MCF 10A (cell line): Measurements from ENCODE around the gene ANKS4B. TPM values are rescaled to one million over a fixed set of nuclear protein-coding genes. Genes with fewer than 3 reads are reported as not detected.

Source experiments
- BruUV-seq: library from RNA; stranded (reverse); fragments of 400-500 nt; replicated peaks from 2 replicates; lab custom pipeline; 2021; lab: Mats Ljungman, UMichigan
- CTCF ChIA-PET: fragments of 300-600 bp; sonication (Branson Sonifier 250); formaldehyde crosslinking; extraction: SDS; loops from one replicate; lab custom pipeline; 2021; ENCODE audit warnings: antibody characterized with exemption, inconsistent platforms; lab: Yijun Ruan, JAX
- POLR2A ChIA-PET: fragments of 300-600, 350-650 bp; sonication (Branson Sonifier 250); formaldehyde crosslinking; extraction: SDS; loops from one replicate; lab custom pipeline; 2020; ENCODE audit warnings: antibody characterized with exemption, inconsistent platforms; lab: Yijun Ruan, JAX
- DNase-seq: peaks from one replicate; pipeline ENCODE4 v3.0.0-alpha.2; 2018; ENCODE audit not compliant: unreplicated experiment
- H3K27ac Mint-ChIP-seq: one replicate; pipeline ENCODE4 v1.8.0; 2022; ENCODE audit warnings: mild to moderate bottlenecking, low read depth, mixed read lengths; ENCODE audit not compliant: unreplicated experiment
- H3K27me3 Mint-ChIP-seq: one replicate; pipeline ENCODE4 v1.8.0; 2022; ENCODE audit warnings: mixed read lengths; ENCODE audit not compliant: insufficient read depth, unreplicated experiment
- H3K36me3 Mint-ChIP-seq: one replicate; pipeline ENCODE4 v1.8.0; 2022; ENCODE audit warnings: mild to moderate bottlenecking, moderate library complexity, mixed read lengths; ENCODE audit not compliant: insufficient read depth, unreplicated experiment
- H3K4me1 Mint-ChIP-seq: one replicate; pipeline ENCODE4 v1.8.0; 2022; ENCODE audit warnings: mixed read lengths; ENCODE audit not compliant: insufficient read depth, unreplicated experiment
- H3K4me3 Mint-ChIP-seq: one replicate; pipeline ENCODE4 v1.8.0; 2022; ENCODE audit warnings: mild to moderate bottlenecking, moderate library complexity, mixed read lengths; ENCODE audit not compliant: unreplicated experiment
- H3K9me3 Mint-ChIP-seq: one replicate; pipeline ENCODE4 v1.8.0; 2022; ENCODE audit warnings: mixed read lengths; ENCODE audit not compliant: unreplicated experiment
- intact Hi-C: fragments of 100-400 bp; cut with micrococcal nuclease; formaldehyde crosslinking; loops from 2 replicates; pipeline ENCODE4 v1.14.1; 2022
- total RNA-seq: library from RNA; stranded (reverse); gene quantifications from 2 replicates; pipeline ENCODE4 v1.2.3, GENCODE V29; 2022
- TF ChIP-seq, protein P1 (sequence below): fragments of 200-600 bp; IDR thresholded peaks from one replicate; pipeline ENCODE4 v1.8.0; 2022; ENCODE audit warnings: antibody characterized with exemption, mild to moderate bottlenecking; ENCODE audit not compliant: unreplicated experiment

The ANKS4B gene
- total RNA-seq, 1 experiment from 2014 or later: not detected

- no peak for DNase-seq
- H3K36me3 Mint-ChIP-seq: no peaks in the 10 kb centered on the region
- H3K4me1 Mint-ChIP-seq: no peaks in the 10 kb centered on the region
- CTCF ChIA-PET: interaction anchor here (1.2 kb wide), 1 partner anchor 39 kb away, joined by 5 read pairs; no protein-coding TSS in a partner anchor
- H3K4me3 Mint-ChIP-seq: no peak overlapping the region
- no peaks in the 10 kb centered on the region for H3K9me3 Mint-ChIP-seq
- POLR2A ChIA-PET: no interaction called here
- no peak overlapping the region for H3K27ac Mint-ChIP-seq
- TF ChIP-seq, protein P1, sequence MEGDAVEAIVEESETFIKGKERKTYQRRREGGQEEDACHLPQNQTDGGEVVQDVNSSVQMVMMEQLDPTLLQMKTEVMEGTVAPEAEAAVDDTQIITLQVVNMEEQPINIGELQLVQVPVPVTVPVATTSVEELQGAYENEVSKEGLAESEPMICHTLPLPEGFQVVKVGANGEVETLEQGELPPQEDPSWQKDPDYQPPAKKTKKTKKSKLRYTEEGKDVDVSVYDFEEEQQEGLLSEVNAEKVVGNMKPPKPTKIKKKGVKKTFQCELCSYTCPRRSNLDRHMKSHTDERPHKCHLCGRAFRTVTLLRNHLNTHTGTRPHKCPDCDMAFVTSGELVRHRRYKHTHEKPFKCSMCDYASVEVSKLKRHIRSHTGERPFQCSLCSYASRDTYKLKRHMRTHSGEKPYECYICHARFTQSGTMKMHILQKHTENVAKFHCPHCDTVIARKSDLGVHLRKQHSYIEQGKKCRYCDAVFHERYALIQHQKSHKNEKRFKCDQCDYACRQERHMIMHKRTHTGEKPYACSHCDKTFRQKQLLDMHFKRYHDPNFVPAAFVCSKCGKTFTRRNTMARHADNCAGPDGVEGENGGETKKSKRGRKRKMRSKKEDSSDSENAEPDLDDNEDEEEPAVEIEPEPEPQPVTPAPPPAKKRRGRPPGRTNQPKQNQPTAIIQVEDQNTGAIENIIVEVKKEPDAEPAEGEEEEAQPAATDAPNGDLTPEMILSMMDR: no peak
- BruUV-seq: no TSS peak
- peaks cover 96% of the 10 kb centered on the region for H3K27me3 Mint-ChIP-seq
- intact Hi-C loops: no loop called here
Measured at GRCh38 chr16:21227866-21228265, 5.6 kb upstream of the ANKS4B start.

DNA sequence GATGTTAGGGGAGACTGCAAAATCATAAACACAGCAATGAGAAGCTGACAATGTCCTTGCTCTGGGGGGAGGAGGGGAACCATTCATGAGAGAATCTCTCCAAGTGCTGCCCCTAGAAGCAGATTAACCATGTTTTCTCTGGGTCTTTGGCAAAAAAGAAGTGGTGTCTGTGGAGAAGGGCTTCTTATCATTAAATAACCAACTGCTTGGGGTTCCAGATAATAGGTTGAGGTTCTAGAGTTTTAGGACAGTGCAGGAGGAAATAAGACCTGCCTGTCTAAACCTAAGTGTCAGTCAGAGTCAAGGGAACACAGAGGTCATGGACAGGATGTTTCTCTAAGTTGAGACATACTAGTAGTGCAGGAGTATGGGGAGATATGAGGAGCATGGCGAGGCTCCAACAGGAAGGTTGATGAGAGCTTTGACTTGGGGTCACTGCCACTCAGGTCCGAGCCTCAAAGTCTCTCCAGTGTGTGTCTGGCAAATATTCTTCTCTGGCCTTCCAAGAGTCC, 5.1 kb upstream of the ANKS4B start:
- TF ChIP-seq, protein P1: no peak
- no peaks in the 10 kb centered on the region for H3K9me3 Mint-ChIP-seq
- H3K4me1 Mint-ChIP-seq: no peaks in the 10 kb centered on the region
- H3K27ac Mint-ChIP-seq: no peak overlapping the region
- CTCF ChIA-PET: interaction anchor here (1.2 kb wide), 1 partner anchor 40 kb away, joined by 5 read pairs; no protein-coding TSS in a partner anchor
- no peak overlapping the region for H3K4me3 Mint-ChIP-seq
- POLR2A ChIA-PET: no interaction called here
- intact Hi-C loops: no loop called here
- no TSS peak for BruUV-seq
- no peaks in the 10 kb centered on the region for H3K36me3 Mint-ChIP-seq
- H3K27me3 Mint-ChIP-seq: peaks cover 96% of the 10 kb centered on the region
- no peak for DNase-seq

DNA sequence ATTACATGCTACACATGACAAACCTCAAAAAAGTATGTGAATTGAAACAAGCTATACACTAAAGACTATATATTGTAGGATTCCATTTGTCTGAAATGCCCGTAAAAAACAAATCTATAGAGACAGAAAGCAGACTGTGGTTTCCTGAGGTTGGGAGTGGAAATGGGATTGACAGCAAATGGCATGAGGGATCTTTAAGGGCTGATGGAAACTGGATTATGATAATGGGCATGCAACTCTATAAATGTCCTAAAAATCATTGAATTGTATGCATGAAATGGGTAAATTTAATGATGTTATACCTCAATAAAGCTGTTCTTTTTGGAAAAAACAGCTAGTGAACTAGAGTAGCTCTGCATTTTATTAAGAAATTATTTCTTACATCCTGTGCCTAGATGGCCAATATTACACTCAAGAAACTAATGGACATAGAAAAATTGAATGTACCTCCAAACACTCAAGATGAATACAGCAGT, 416 bp upstream of the ANKS4B start:
- DNase-seq: no peak
- Mint-ChIP-seq H3K27me3 (peaks cover 82% of the 10 kb centered on the region), H3K9me3 (no peaks in the 10 kb centered on the region), H3K4me1 (no peaks in the 10 kb centered on the region), H3K27ac (no peak overlapping the region), H3K36me3 (no peaks in the 10 kb centered on the region), H3K4me3 (no peak overlapping the region)
- TF ChIP-seq, protein P1: no peak
- CTCF ChIA-PET: no interaction called here
- intact Hi-C loops: no loop called here
- no TSS peak for BruUV-seq
- POLR2A ChIA-PET: no interaction called here

- H3K27ac Mint-ChIP-seq: no peak overlapping the region
- BruUV-seq: no TSS peak
- intact Hi-C loops: no loop called here
- H3K36me3 Mint-ChIP-seq: no peaks in the 10 kb centered on the region
- TF ChIP-seq, protein P1: no peak
- H3K4me1 Mint-ChIP-seq: no peaks in the 10 kb centered on the region
- H3K4me3 Mint-ChIP-seq: no peak overlapping the region
- ChIA-PET POLR2A (no interaction called here), CTCF (no interaction called here)
- no peaks in the 10 kb centered on the region for H3K9me3 Mint-ChIP-seq
- peaks cover 61% of the 10 kb centered on the region for H3K27me3 Mint-ChIP-seq
- DNase-seq: no peak
Measured at GRCh38 chr16:21235199-21235585, 1.7 kb downstream of the ANKS4B start.
